ENCODE data around the gene ZFYVE27.

ZFYVE27 gene

DNA sequence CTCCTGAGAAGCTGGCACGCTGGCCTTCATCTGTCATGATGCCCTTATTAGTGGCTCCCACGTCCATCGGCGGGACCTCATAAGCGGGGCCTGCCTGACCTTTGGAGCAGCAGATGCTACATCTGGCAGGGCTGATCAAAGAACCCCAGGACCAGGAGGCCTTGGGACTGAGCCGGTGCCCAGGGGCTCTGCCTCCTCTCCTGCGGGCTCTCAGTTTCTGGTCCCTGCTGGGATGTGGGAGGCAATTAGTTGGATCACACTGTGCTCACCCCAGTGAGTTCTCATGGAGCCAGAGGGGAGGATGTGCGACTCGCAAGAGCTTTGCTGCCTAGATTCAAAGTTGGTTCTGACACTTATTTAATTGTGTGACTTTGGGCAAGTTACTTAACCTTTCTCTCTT is 63.5 kb downstream of the ZFYVE27 start:
- Histone ChIP-seq H3K79me2 (ENCODE audit: low read length) (no peaks in the 10 kb centered on the region), H3K27me3 (replicated peaks; ENCODE audit: insufficient read depth, low read length) (no peaks in the 10 kb centered on the region), H3K27ac (ENCODE audit: low read length) (no peak overlapping the region), H3K9ac (ENCODE audit: low read length) (no peak overlapping the region), H3K4me3 (ENCODE audit: low read length) (no peak overlapping the region), H3K9me3 (replicated peaks; ENCODE audit: insufficient read depth, low read length) (no peaks in the 10 kb centered on the region), H3K4me2 (ENCODE audit: low read depth, low read length) (no peak overlapping the region), H3K36me3 (replicated peaks; ENCODE audit: insufficient read depth, low read length) (no peaks in the 10 kb centered on the region), H3K9me2 (replicated peaks; ENCODE audit: insufficient read depth, low read length) (no peaks in the 10 kb centered on the region), H3F3A (ENCODE audit: insufficient read depth, low read length) (no peaks in the 10 kb centered on the region), H2AFZ (ENCODE audit: low read length) (no peak overlapping the region), H3K4me1 (ENCODE audit: low read length) (peaks cover 3% of the 10 kb centered on the region; the same call in 1 of the 2 replicates), H4K20me1 (ENCODE audit: insufficient read depth, low read length) (no peaks in the 10 kb centered on the region)
- DNase-seq = no peak
- TF ChIP-seq EZH2phosphoT487 (IDR thresholded peaks at IDR 0.05; ENCODE audit: low read length) (no peak), EZH2 (optimal IDR thresholded peaks at IDR 0.05; ENCODE audit: low read depth, low read length) (no peak), CTCF (IDR thresholded peaks at IDR 0.05; ENCODE audit: low read length) (no peak)

DNA sequence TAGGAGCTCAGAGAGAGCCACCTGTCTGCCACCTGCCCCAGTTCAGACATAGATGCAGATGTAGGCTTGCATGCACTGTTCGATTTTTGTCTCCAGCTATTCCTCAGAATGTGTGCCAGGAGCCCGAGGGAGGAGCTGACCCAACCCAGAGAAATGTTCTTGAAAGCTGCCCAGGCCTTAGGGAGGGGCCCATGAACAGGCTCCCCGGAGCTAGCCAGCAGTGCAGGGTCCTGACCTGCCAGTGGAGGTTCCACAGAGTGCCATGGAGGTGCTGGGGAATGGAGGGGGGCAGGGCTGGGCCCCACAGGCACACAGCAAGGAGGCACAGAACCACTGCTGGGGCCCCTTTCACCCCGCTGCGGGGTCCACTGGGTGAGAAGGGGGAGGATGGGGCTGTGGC is 64.5 kb downstream of the ZFYVE27 start:
- no peak for DNase-seq
- H4K20me1 ChIP-seq (ENCODE audit: insufficient read depth, low read length) = no peaks in the 10 kb centered on the region
- H2AFZ ChIP-seq (ENCODE audit: low read length) = no peak overlapping the region
- no peak overlapping the region for H3K4me3 ChIP-seq (ENCODE audit: low read length)
- H3K27ac ChIP-seq (ENCODE audit: low read length) = no peak overlapping the region
- H3K4me1 ChIP-seq (ENCODE audit: low read length) = peaks cover 3% of the 10 kb centered on the region; the same call in 1 of the 2 replicates
- H3K9me3 ChIP-seq (replicated peaks; ENCODE audit: insufficient read depth, low read length) = no peaks in the 10 kb centered on the region
- TF ChIP-seq CTCF (IDR thresholded peaks at IDR 0.05; ENCODE audit: low read length) (no peak), EZH2 (optimal IDR thresholded peaks at IDR 0.05; ENCODE audit: low read depth, low read length) (no peak), EZH2phosphoT487 (IDR thresholded peaks at IDR 0.05; ENCODE audit: low read length) (no peak)
- no peaks in the 10 kb centered on the region for H3K9me2 ChIP-seq (replicated peaks; ENCODE audit: insufficient read depth, low read length)
- H3K4me2 ChIP-seq (ENCODE audit: low read depth, low read length) = no peak overlapping the region
- no peak overlapping the region for H3K9ac ChIP-seq (ENCODE audit: low read length)
- no peaks in the 10 kb centered on the region for H3K36me3 ChIP-seq (replicated peaks; ENCODE audit: insufficient read depth, low read length)
- H3K27me3 ChIP-seq (replicated peaks; ENCODE audit: insufficient read depth, low read length) = no peaks in the 10 kb centered on the region
- H3F3A ChIP-seq (ENCODE audit: insufficient read depth, low read length) = no peaks in the 10 kb centered on the region
- H3K79me2 ChIP-seq (ENCODE audit: low read length) = no peaks in the 10 kb centered on the region

DNA sequence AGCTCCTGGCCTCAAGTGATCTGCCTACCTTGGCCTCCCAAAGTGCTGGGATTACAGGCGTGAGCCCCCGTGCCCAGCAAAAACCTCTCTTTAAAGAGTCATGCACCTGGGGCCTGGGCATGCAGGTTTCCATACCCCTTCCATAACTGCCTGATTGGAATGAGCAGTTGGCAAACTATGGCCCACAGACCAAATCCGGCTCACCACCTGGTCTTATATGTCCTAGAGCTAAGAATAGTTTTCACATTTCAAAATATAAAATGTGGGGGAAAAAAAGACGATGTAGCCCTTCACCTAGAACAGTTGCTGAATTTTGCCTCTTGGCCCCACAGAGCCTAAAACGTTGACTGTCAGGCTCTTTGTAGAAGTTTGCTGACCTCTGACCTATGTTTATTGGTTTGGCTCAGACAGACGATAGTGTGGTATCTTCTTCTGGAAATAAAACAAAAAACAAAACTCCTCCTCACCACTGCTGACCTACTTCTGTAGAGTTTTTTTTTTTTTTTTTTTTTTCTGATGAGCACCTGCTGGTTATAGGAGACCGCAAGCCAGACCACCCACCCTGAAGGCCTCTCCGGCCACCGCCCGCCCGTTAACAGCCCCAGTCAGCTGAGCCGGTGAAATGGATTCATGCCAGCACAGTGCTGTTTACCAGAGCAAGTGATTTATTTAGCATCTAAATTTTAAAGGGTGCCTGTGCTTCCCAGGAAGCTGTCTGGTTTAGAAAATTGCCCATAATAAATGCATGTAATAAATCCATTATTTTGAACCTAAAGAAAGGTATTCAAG is 68.4 kb downstream of the ZFYVE27 start:
- no peak overlapping the region for H3K4me3 ChIP-seq (ENCODE audit: low read length)
- H3K9me3 ChIP-seq (replicated peaks; ENCODE audit: insufficient read depth, low read length) = no peaks in the 10 kb centered on the region
- no peak overlapping the region for H2AFZ ChIP-seq (ENCODE audit: low read length)
- no peak overlapping the region for H3K9ac ChIP-seq (ENCODE audit: low read length)
- DNase-seq = no peak
- H3K9me2 ChIP-seq (replicated peaks; ENCODE audit: insufficient read depth, low read length) = no peaks in the 10 kb centered on the region
- no peaks in the 10 kb centered on the region for H3K36me3 ChIP-seq (replicated peaks; ENCODE audit: insufficient read depth, low read length)
- H3K79me2 ChIP-seq (ENCODE audit: low read length) = no peaks in the 10 kb centered on the region
- no peaks in the 10 kb centered on the region for H3F3A ChIP-seq (ENCODE audit: insufficient read depth, low read length)
- no peaks in the 10 kb centered on the region for H4K20me1 ChIP-seq (ENCODE audit: insufficient read depth, low read length)
- H3K4me2 ChIP-seq (ENCODE audit: low read depth, low read length) = no peak overlapping the region
- no peaks in the 10 kb centered on the region for H3K27me3 ChIP-seq (replicated peaks; ENCODE audit: insufficient read depth, low read length)
- no peaks in the 10 kb centered on the region for H3K4me1 ChIP-seq (ENCODE audit: low read length)
- no peak overlapping the region for H3K27ac ChIP-seq (ENCODE audit: low read length)
- TF ChIP-seq CTCF (IDR thresholded peaks at IDR 0.05; ENCODE audit: low read length) = no peak
- TF ChIP-seq EZH2phosphoT487 (IDR thresholded peaks at IDR 0.05; ENCODE audit: low read length) = no peak
- TF ChIP-seq EZH2 (optimal IDR thresholded peaks at IDR 0.05; ENCODE audit: low read depth, low read length) = no peak

All from MM.1S (cell line).